Esophagus (tissue), 2 donors: ENCODE data around the gene CCDC142. TPM values are rescaled to one million over a fixed set of nuclear protein-coding genes. Genes with fewer than 3 reads are reported as not detected.

ENCODE experiments used
- H3K27ac ChIP-seq, 2 donors: one replicate each; pipeline ENCODE4 v1.5.1; 2013; ENCODE audit warnings: low read depth in 2 of 2, mild to moderate bottlenecking in 2 of 2, inconsistent platforms in 1 of 2, low read length in 1 of 2, moderate library complexity in 1 of 2
- H3K27me3 ChIP-seq, 2 donors: one replicate each; pipeline ENCODE4 v1.6.1; 2013; ENCODE audit warnings: low read length in 2 of 2, control low read depth in 1 of 2, mild to moderate bottlenecking in 1 of 2; ENCODE audit not compliant: insufficient read depth in 2 of 2, control insufficient read depth in 1 of 2
- H3K36me3 ChIP-seq, 2 donors: one replicate each; pipeline ENCODE4 v1.6.1; 2013; ENCODE audit warnings: low read length in 1 of 2; ENCODE audit not compliant: control insufficient read depth in 2 of 2, insufficient read depth in 2 of 2
- H3K4me1 ChIP-seq, 2 donors: one replicate each; pipeline ENCODE4 v1.6.1; 2013; ENCODE audit warnings: low read length in 1 of 2; ENCODE audit not compliant: control insufficient read depth in 2 of 2, insufficient read depth in 2 of 2
- H3K4me3 ChIP-seq, 2 donors: one replicate each; pipeline ENCODE4 v1.5.1; 2013; ENCODE audit warnings: low read length in 2 of 2, mild to moderate bottlenecking in 2 of 2, low read depth in 1 of 2, moderate library complexity in 1 of 2
- H3K9me3 ChIP-seq, 2 donors: one replicate each; pipeline ENCODE4 v1.6.1; 2013; ENCODE audit warnings: mild to moderate bottlenecking in 2 of 2, low read depth in 1 of 2, low read length in 1 of 2, moderate library complexity in 1 of 2; ENCODE audit not compliant: control insufficient read depth in 2 of 2, insufficient read depth in 1 of 2
- WGBS, 2 donors: extraction: QIAGEN DNeasy Blood & Tissue Kit; methylation state at CpG; one replicate each; pipeline ENCODE4 v1.1.7; 2013; 5-methylcytosine and 5-hydroxymethylcytosine counted together
- polyA plus RNA-seq, 2 donors: library from polyadenylated mRNA; stranded (reverse); fragments of 200-250 nt; gene quantifications; one replicate each; pipeline ENCODE4 v1.2.3, GENCODE V29; 2013
- donor health status: healthy with polysubstance abuse.
- donor health status: Bipolar disorder and iron deficiency.

CCDC142 gene
- polyA plus RNA-seq, 2 donors, result 4.3 to 10.3 TPM

DNA sequence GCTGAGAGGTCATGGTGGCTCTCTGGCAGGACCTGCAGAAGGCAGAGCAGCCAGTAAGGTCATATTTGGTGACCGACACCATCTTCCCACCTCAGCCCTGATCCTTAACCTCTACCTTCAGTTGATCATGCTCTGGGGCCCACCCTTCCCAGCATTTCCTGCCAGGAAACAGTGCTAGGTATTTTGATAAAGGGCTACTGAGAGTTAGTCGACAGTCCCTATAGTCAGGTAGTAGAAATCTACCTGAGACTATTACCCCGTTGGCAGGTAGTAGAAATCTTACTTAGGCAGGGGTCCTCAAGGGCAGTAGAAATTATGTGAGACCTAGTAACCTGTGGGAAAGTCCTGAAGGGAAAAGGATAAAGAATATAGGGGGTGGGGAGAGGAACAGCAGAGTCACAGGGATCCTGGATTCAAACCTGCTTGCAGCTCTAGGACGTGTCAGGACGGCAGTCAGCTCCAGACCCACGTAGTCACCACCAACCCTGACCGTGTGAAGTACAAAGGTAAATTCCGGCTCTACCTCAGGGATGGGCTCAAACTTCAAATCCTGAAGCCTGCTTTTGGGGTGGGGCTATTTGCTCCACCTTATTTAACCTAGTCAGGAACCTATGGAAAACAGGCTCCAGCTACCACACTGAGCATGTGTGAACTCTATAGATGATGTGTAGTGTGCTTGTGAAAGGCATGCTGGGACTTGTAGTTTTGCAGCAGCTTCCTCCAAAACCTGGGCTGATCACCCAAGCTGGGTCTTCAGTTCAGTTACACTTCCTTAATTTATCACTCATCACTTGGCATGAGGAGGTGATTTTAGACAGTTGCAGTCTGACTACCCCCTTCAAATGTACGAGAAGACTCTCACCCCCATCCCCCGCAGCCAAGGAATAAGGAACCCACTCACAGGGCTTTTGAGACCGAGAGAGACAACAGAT is 43.2 kb upstream of the CCDC142 start, which contains the start of gene DQX1:
TSS of gene DQX1 (minus strand) at position 515 of the 932 bp plus-strand sequence. CDS start at position 13, 502 bp downstream.
- no peaks in the 10 kb centered on the region for H3K9me3 ChIP-seq
- peak within 1 kb of the TSS; percentile 40 to 58 for H3K27ac ChIP-seq
- H3K4me1 ChIP-seq, result peaks cover 4 to 12% of the 10 kb centered on the region in 2 donors
- WGBS, 2 donors, result 71% methylated on average over 11 of the region's 11 CpGs
- H3K27me3 ChIP-seq, result no peaks in the 10 kb centered on the region
- peaks cover 7 to 11% of the 10 kb centered on the region in 2 donors for H3K36me3 ChIP-seq
- H3K4me3 ChIP-seq, result no peak within 1 kb of the TSS

DNA sequence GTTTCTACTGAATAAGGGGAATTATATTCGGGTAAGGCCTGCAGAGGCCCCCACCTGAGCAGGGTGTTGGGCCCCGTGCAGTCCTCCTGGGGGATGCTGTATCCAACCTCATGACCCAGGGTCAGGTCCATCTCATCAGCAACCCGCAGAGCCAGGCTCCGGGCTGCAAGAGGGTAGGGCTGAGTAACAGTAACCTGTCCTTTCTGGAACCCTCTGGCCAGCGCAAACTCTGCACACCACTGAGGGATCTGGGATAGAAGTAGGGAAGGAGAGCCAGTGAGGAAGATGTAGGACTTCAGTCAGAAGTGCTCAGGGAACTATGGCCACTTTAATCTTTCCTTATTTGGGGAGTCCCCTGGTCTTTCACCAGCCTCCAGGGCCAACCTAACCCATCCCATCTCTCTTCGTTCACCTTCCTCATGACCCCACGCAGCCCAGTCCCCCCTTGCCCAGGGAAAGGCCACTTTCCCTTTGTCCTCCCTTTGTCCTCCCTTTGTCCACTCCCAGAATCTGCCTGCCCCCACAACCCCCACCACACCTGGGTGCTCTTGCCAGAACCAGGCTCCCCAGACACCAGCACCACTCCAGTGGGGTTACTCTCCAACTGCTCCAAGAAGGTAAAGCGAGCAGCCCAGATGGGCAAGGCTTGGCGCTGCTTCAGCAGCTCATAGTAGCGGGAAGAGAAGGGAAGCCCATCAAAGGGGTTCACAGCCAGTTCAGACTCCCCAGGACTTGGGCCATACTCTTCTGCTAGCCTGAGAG is 42.3 kb upstream of the CCDC142 start:
- Histone ChIP-seq H3K4me3 (no peak overlapping the region), H3K36me3 (peaks cover 7 to 11% of the 10 kb centered on the region in 2 donors), H3K9me3 (no peaks in the 10 kb centered on the region), H3K4me1 (peaks cover 4 to 8% of the 10 kb centered on the region in 2 donors), H3K27me3 (no peaks in the 10 kb centered on the region), H3K27ac (no peak overlapping the region)
- WGBS, 2 donors, result 93 to 95% methylated on average over 10 of the region's 10 CpGs

DNA sequence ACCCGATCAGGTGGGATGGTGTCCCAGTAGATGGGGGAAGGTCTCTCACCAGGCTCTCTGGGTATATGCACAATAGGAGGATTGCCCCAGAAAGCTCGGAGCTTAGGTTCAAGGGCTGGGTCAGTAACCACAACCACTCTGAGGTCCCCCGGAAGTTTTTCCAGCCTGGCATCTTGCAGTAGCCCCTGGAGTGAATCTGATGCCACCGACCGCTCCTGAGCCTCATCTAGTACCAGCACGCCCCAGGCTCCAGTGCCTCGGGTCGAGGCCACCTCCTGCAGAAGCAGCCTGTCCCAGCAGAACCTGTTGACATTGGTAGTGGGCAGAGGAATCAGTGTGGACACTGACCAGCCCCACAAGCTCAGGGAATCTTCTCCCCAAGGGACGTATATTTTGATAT is 41.2 kb upstream of the CCDC142 start:
- 79 to 82% methylated on average over 9 of the region's 9 CpGs for WGBS, 2 donors
- Histone ChIP-seq H3K27ac (no peak overlapping the region), H3K9me3 (no peaks in the 10 kb centered on the region), H3K4me3 (no peak overlapping the region), H3K27me3 (no peaks in the 10 kb centered on the region), H3K4me1 (peaks cover 4 to 8% of the 10 kb centered on the region in 2 donors), H3K36me3 (peaks cover 7 to 11% of the 10 kb centered on the region in 2 donors)

DNA sequence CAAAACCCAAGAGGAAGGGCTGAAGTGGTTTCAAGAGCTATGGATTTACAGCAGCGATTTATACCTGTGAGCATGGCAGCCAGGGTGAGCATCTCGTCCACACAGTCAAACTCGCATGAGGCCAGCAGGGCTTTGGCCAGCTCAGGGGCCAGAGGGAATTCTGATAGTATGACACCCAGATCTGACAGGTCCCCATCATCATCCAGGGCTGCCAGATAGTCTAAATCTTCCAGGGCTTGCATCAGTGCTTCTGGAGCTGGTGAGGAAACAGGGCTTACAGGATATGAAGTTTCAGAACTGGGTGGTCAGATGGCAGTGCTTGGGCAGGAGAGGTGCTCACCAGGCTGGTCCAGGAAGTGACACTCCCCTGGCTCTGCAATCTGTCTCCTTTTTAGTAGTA is 39.7 kb upstream of the CCDC142 start:
- no peak overlapping the region for H3K4me3 ChIP-seq
- WGBS, 2 donors, result 74 to 83% methylated on average over 3 of the region's 3 CpGs
- H3K4me1 ChIP-seq, result no peaks in the 10 kb centered on the region
- H3K27ac ChIP-seq, result no peak overlapping the region
- no peaks in the 10 kb centered on the region for H3K27me3 ChIP-seq
- peaks cover 7 to 8% of the 10 kb centered on the region in 2 donors for H3K36me3 ChIP-seq
- no peaks in the 10 kb centered on the region for H3K9me3 ChIP-seq

DNA sequence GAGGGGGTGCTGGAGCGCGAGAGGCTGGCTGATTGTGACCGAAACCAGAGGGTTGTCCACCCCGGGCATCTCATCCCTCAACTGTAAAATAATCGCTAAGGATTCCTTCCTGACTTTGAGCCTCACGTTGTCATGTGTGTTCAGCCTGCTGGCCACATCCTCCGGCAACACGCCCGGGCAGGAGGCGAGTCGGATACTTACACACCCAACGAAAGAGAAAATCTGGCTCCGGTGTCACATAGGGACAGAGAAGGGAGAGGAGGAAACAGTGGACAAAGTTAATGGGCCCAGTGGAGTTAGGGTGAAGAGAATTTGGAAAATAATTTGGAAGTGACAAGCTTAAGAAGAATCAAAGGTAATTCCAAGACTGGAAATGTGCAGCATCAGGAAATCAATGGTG is 33.9 kb upstream of the CCDC142 start:
- Histone ChIP-seq H3K4me1 (peaks cover 18 to 20% of the 10 kb centered on the region in 2 donors), H3K4me3 (peak overlapping the region in 1 of 2 donors; percentile 20), H3K9me3 (peaks cover 0 to 8% of the 10 kb centered on the region in 2 donors), H3K36me3 (no peaks in the 10 kb centered on the region), H3K27ac (no peak overlapping the region), H3K27me3 (peaks cover 4 to 34% of the 10 kb centered on the region in 2 donors)
- WGBS, 2 donors, result 62 to 67% methylated on average over 13 of the region's 13 CpGs

GRCh38 chr2:74515981-74516633 is 33.3 kb upstream of the CCDC142 start:
- H3K36me3 ChIP-seq, result no peaks in the 10 kb centered on the region
- H3K4me3 ChIP-seq, result peak overlapping the region; percentile 20 to 24
- peaks cover 18 to 20% of the 10 kb centered on the region in 2 donors for H3K4me1 ChIP-seq
- WGBS, 2 donors, result 7 to 11% methylated on average over 70 to 72 of the region's 72 CpGs
- H3K27ac ChIP-seq, result no peak overlapping the region
- peaks cover 0 to 8% of the 10 kb centered on the region in 2 donors for H3K9me3 ChIP-seq
- H3K27me3 ChIP-seq, result peaks cover 4 to 34% of the 10 kb centered on the region in 2 donors

GRCh38 chr2:74515271-74515980 is 32.6 kb upstream of the CCDC142 start:
- Histone ChIP-seq H3K27ac (no peak overlapping the region), H3K9me3 (peaks cover 0 to 8% of the 10 kb centered on the region in 2 donors), H3K36me3 (no peaks in the 10 kb centered on the region), H3K4me1 (peaks cover 18 to 20% of the 10 kb centered on the region in 2 donors), H3K4me3 (peak overlapping the region; percentile 13 to 20), H3K27me3 (peaks cover 4 to 34% of the 10 kb centered on the region in 2 donors)
- WGBS, 2 donors, result 6 to 7% methylated on average over 59 to 60 of the region's 60 CpGs

DNA sequence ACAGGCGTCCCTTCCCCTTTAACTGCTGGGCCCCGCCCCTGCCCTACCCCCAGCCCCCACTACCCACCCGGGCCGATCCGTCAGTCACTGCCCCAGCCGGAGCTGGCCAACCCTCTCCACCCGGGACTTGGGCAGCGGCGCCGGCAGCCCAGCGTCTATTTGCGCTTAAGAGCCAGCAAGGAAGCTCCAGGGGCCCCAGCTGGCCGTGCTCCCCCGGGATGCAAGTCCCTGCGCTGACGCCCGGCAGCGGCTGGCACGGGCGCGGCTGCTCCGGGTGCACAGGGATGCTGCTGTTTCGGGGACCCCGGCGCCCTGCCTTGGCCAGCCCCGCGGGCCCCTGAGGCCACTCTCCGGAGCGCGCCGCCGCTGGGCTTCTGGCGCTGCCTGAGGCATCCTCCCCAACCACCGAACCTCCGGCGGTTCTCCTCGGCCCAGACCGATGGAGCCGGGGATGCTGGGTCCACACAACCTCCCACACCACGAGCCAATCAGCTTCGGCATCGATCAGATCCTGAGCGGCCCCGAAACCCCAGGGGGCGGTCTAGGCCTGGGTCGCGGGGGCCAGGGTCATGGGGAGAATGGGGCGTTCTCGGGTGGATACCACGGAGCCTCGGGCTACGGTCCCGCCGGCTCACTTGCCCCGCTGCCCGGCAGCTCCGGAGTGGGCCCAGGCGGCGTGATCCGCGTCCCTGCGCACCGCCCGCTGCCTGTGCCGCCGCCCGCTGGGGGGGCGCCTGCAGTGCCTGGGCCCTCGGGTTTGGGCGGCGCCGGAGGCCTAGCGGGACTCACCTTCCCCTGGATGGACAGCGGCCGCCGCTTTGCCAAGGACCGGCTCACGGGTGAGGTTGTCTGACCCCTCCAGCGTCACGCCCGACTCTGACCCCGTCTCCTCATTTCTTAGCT is 31.8 kb upstream of the CCDC142 start, which contains the start of gene TLX2:
TSS of gene TLX2 (plus strand) at position 83 of the 903 bp plus-strand sequence. CDS start at position 440, 357 bp downstream.
- Histone ChIP-seq H3K4me1 (peaks cover 18 to 20% of the 10 kb centered on the region in 2 donors), H3K4me3 (no peak within 1 kb of the TSS), H3K36me3 (no peaks in the 10 kb centered on the region), H3K27ac (no peak within 1 kb of the TSS), H3K9me3 (peaks cover 0 to 8% of the 10 kb centered on the region in 2 donors), H3K27me3 (peaks cover 4 to 34% of the 10 kb centered on the region in 2 donors)
- 4% methylated on average over 69 to 82 of the region's 82 CpGs for WGBS, 2 donors
